ENCODE results near the gene TEAD1. TPM values are rescaled to one million over a fixed set of nuclear protein-coding genes. Genes with fewer than 3 reads are reported as not detected.

The TEAD1 gene
- total and polyA plus RNA-seq, 9 of the 15 experiments (the other 6 are each of a cell fraction or from before 2014, with no cell fraction given), result 1.7 to 17.7 (median 10.8) TPM

- no peak for TF ChIP-seq ZNF165 (CRISPR knock-in tag; IDR thresholded peaks at IDR 0.05; ENCODE audit: borderline replicate concordance)
- no peak for TF ChIP-seq MBD2 (IDR thresholded peaks at IDR 0.05; ENCODE audit: borderline replicate concordance, low read depth)
- no peak for TF ChIP-seq ZNF766 (CRISPR knock-in tag; conservative IDR thresholded peaks at IDR 0.05)
- TF ChIP-seq DEAF1 (CRISPR knock-in tag; IDR thresholded peaks at IDR 0.05), result no peak
- TF ChIP-seq ESRRA (IDR thresholded peaks at IDR 0.05; ENCODE audit: borderline replicate concordance, low read depth), result no peak
- peak; percentile 66 for TF ChIP-seq SMARCE1 (IDR thresholded peaks at IDR 0.05)
- TF ChIP-seq ZNF133 (CRISPR knock-in tag; IDR thresholded peaks at IDR 0.05), result no peak
- 0 out of 4 replicates have a peak, but pooled peaks of 1 of the 2 experiments have one; percentile 22 for TF ChIP-seq FOXA3 (CRISPR knock-in tag; conservative IDR thresholded peaks at IDR 0.05 in 1 of 2, IDR thresholded peaks at IDR 0.05 in 1 of 2)
- TF ChIP-seq ATF3 (IDR thresholded peaks at IDR 0.05), result peak; percentile 60
- no peak for TF ChIP-seq ATF3 (CRISPR knock-in tag; conservative IDR thresholded peaks at IDR 0.05)
- TF ChIP-seq IRF9 (tag; IDR thresholded peaks at IDR 0.05), result no peak
- no peak for TF ChIP-seq BMI1 (IDR thresholded peaks at IDR 0.05; ENCODE audit: low read length)
- no peak for TF ChIP-seq CBFA2T2 (conservative IDR thresholded peaks at IDR 0.05)
- no peak for TF ChIP-seq E2F3 (CRISPR knock-in tag; IDR thresholded peaks at IDR 0.05)
- no peak for TF ChIP-seq POLR2G (IDR thresholded peaks at IDR 0.05; ENCODE audit: low read depth, low read length)
- no peak for TF ChIP-seq ZNF592 (IDR thresholded peaks at IDR 0.05)
- no peak for TF ChIP-seq SRSF1 (IDR thresholded peaks at IDR 0.05; ENCODE audit: low read depth, low read length)
- TF ChIP-seq TAF15 (IDR thresholded peaks at IDR 0.05; ENCODE audit: low read depth, low read length), result no peak
- TF ChIP-seq SIRT6 (IDR thresholded peaks at IDR 0.05; ENCODE audit: low read depth, low read length), result no peak
- TF ChIP-seq RNF2 (IDR thresholded peaks at IDR 0.05), result no peak
- TF ChIP-seq MYNN (IDR thresholded peaks at IDR 0.05), result no peak
- no peak for TF ChIP-seq MYNN (CRISPR knock-in tag; IDR thresholded peaks at IDR 0.05)
- TF ChIP-seq SMAD4 (CRISPR knock-in tag; conservative IDR thresholded peaks at IDR 0.05), result no peak
These were observed 19.4 kb downstream of the TEAD1 start (continued) for GRCh38 chr11:12693479-12694182.
